ENCODE data around the gene SLC35C1. TPM values are rescaled to one million over a fixed set of nuclear protein-coding genes. Genes with fewer than 3 reads are reported as not detected.

The SLC35C1 gene
- total and polyA plus RNA-seq, 2 of the 13 experiments (the other 11 are each of a cell fraction or from before 2014, with no cell fraction given), result 2.9 to 7.0 TPM

DNA sequence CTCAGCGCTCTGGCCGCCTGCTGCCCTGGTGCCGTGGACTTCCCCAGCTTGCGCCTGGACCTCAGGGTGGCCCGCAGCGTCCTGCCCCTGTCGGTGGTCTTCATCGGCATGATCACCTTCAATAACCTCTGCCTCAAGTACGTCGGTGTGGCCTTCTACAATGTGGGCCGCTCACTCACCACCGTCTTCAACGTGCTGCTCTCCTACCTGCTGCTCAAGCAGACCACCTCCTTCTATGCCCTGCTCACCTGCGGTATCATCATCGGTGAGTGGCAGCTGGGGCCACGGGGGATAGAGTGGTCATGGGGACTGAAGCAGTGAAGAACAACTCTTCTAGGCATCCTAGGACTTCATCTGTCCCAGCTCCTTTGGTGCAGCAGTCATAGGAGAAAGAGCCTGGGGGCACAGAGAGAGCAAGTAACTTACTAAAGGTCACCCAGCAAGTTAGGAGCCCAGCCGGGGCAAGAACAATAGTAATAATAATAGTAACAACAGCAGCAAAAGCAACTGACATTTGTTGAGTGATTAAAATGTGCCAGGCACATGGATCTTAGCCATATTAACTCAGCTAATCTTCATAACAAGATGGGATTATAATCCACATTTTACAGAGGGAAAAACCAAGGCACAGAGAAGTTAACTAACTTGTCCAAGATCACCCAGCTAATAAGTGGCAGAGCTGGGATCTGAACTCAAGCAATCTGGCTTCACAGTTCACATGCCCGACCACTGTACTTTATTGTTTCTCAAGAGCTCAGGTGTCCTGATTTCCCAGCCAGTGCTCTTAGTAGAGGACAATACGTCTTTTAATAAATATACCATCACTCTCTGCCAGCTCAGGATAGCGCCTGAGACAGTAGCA is 1.4 kb downstream of the SLC35C1 start (continued):
- TF ChIP-seq ZNF737 (CRISPR knock-in tag; IDR thresholded peaks at IDR 0.05; ENCODE audit: borderline replicate concordance), result no peak
- no peak for TF ChIP-seq ZNF260 (CRISPR knock-in tag; IDR thresholded peaks at IDR 0.05; ENCODE audit: borderline replicate concordance, low read depth)
- TF ChIP-seq RBFOX2 (IDR thresholded peaks at IDR 0.05; ENCODE audit: low read depth, low read length), result no peak

DNA sequence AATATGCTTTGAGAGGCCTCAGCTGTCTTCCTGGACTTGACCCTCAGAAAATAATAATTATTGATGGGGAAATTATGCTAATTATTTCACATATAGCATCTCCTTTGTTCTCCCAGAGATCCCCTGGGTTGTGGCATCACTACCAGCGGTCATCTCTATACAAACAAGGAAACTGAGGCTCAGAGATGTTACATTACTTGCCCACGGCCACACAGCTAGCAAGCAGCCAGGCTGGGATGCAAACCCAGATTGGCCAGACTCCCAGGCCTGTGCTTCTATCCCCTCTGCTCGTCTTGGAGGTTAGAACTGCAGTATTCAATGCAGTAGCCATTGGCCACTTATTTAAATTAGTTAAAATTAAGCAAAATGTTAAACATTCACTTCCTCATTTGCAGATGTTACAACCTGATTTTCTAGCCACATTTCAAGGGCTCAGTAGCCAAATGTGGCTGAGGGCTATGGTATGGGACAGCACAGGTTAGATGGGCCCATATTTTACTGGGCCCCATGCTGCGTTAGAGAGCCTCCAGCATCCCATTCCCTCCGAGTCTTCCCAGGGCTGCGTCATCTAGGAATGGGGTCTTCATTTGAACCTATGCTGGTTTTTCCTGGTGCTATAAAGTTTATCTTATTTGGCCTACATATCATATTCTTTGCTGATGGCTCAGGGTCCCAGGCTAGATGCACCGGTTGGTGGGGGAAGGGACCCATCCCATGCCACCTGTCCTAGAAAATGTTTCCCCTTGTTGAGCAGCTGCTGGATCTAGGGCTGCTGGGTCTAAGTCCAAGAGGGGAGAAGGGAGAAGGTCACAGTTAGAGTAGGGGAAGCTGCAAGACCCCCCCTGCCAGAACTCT is 2.2 kb downstream of the SLC35C1 start:
- Histone ChIP-seq H3K9ac (ENCODE audit: insufficient read depth, low read depth, low read length) (peak overlapping the region; percentile 13; the same call in 1 of the 2 replicates), H3K79me2 (ENCODE audit: insufficient read depth, low read length) (peaks cover 11% of the 10 kb centered on the region), H3K4me3 (replicated peaks in 1 of 3; ENCODE audit: insufficient read depth in 1 of 3, low read depth in 2 of 3, low read length in 3 of 3) (peak overlapping the region; percentile 81 to 89 (median 82); a peak in 4 of 6 replicates), H3K36me3 (replicated peaks in 1 of 2; ENCODE audit: control insufficient read depth in 1 of 2, insufficient read depth in 2 of 2, low read length in 2 of 2) (peaks cover 1 to 16% of the 10 kb centered on the region in 2 experiments; a peak in 2 of 5 replicates), H3K9me3 (ENCODE audit: low read length) (no peaks in the 10 kb centered on the region), H2AFZ (ENCODE audit: low read length) (no peak overlapping the region), H3K4me2 (ENCODE audit: low read depth, low read length) (peak overlapping the region; percentile 93), H3K4me1 (ENCODE audit: insufficient read depth, low read length) (peaks cover 32% of the 10 kb centered on the region), H3K27ac (ENCODE audit: extremely low read length, insufficient read depth, low read length) (no peak overlapping the region), H3K27me3 (ENCODE audit: control insufficient read depth in 1 of 2, insufficient read depth in 2 of 2, low read length in 2 of 2) (peaks cover 0 to 11% of the 10 kb centered on the region in 2 experiments; a peak in 1 of 5 replicates), H4K20me1 (ENCODE audit: insufficient read depth, low read length) (no peaks in the 10 kb centered on the region; the same call in none of the 2 replicates)
- 91% methylated on average over 7 of the region's 7 CpGs for WGBS (ENCODE audit: low lambda C conversion rate)
- intact Hi-C loops (cut with micrococcal nuclease; ENCODE audit: unreplicated experiment) (no loop called here), in situ Hi-C loops (cut with HindIII; ENCODE audit: extremely low pct_ligation_motif_present, low pct_unique_long_range_greater_than_20kb) (no loop called here)
- POLR2A ChIA-PET, result interaction anchor here (1.5 to 4.1 kb wide), 2 partner anchors 12 to 40 kb away, joined by 6 to 14 read pairs; partner anchors contain the start of gene CRY2
- DNase-seq (ENCODE audit: low spot score) (no peak), FAIRE-seq (no peak), ATAC-seq (no peak)
- no TSS peak for BruUV-seq (replicated peaks)
- CTCF ChIA-PET (ENCODE audit: low intra/inter-chr PET ratio, low total read pairs), result no interaction called here
- peak; percentile 72; the same call in 1 of the 2 replicates for TF ChIP-seq ZNF768 (CRISPR knock-in tag; IDR thresholded peaks at IDR 0.05)
- TF ChIP-seq, protein P1, sequence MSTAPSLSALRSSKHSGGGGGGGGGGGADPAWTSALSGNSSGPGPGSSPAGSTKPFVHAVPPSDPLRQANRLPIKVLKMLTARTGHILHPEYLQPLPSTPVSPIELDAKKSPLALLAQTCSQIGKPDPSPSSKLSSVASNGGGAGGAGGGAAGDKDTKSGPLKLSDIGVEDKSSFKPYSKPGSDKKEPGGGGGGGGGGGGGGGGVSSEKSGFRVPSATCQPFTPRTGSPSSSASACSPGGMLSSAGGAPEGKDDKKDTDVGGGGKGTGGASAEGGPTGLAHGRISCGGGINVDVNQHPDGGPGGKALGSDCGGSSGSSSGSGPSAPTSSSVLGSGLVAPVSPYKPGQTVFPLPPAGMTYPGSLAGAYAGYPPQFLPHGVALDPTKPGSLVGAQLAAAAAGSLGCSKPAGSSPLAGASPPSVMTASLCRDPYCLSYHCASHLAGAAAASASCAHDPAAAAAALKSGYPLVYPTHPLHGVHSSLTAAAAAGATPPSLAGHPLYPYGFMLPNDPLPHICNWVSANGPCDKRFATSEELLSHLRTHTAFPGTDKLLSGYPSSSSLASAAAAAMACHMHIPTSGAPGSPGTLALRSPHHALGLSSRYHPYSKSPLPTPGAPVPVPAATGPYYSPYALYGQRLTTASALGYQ (CRISPR knock-in tag; IDR thresholded peaks at IDR 0.05), result no peak

Data from HepG2 (cell line).